Neural progenitor cell (in vitro differentiated cells): ENCODE data around the gene CREBBP. TPM values are rescaled to one million over a fixed set of nuclear protein-coding genes. Genes with fewer than 3 reads are reported as not detected.

ENCODE experiments used
- DNase-seq: peaks from one replicate; pipeline ENCODE4 v3.0.0-alpha.2; 2016; ENCODE audit warnings: low spot score
- H2AFZ ChIP-seq: fragments of 200-600 bp; sonication (generic); replicated peaks from 2 replicates; pipeline ENCODE4 v1.6.1; 2016; ENCODE audit warnings: antibody characterized with exemption
- H3F3A ChIP-seq: fragments of 200-600 bp; sonication (generic); 2 replicates; pipeline ENCODE4 v1.6.1; 2016; ENCODE audit warnings: antibody characterized with exemption, low read depth
- H3K27ac ChIP-seq: fragments of 200-600 bp; sonication (generic); 2 replicates; pipeline ENCODE4 v1.5.1; 2016; ENCODE audit warnings: mild to moderate bottlenecking
- H3K27me3 ChIP-seq: fragments of 200-600 bp; sonication (generic); 2 replicates; pipeline ENCODE4 v1.6.1; 2016; ENCODE audit warnings: mild to moderate bottlenecking, moderate library complexity
- H3K36me3 ChIP-seq: fragments of 200-600 bp; sonication (generic); 2 replicates; pipeline ENCODE4 v1.5.1; 2016
- H3K4me1 ChIP-seq: fragments of 200-600 bp; sonication (generic); 2 replicates; pipeline ENCODE4 v1.6.1; 2016; ENCODE audit warnings: mixed run types
- H3K4me2 ChIP-seq: fragments of 200-600 bp; sonication (generic); 2 replicates; pipeline ENCODE4 v1.6.1; 2016
- H3K4me3 ChIP-seq: fragments of 200-600 bp; sonication (generic); 2 replicates; pipeline ENCODE4 v1.5.1; 2016
- H3K79me2 ChIP-seq: fragments of 200-600 bp; sonication (generic); 2 replicates; pipeline ENCODE4 v1.6.1; 2016; ENCODE audit warnings: low read depth
- H3K9ac ChIP-seq: fragments of 200-600 bp; sonication (generic); 2 replicates; pipeline ENCODE4 v1.6.1; 2016
- H3K9me3 ChIP-seq: fragments of 200-600 bp; sonication (generic); 2 replicates; pipeline ENCODE4 v1.5.1; 2016; ENCODE audit warnings: low read depth
- H4K20me1 ChIP-seq: fragments of 200-600 bp; sonication (generic); 2 replicates; pipeline ENCODE4 v1.6.1; 2016; ENCODE audit warnings: low read depth
- H3K27ac Mint-ChIP-seq: 3 replicates; pipeline ENCODE4 v1.8.0; 2021; ENCODE audit warnings: mixed read lengths
- H3K27me3 Mint-ChIP-seq: 2 replicates; pipeline ENCODE4 v1.8.0; 2022; ENCODE audit warnings: low read depth, mild to moderate bottlenecking, inconsistent platforms, moderate library complexity, mixed read lengths; ENCODE audit not compliant: insufficient read depth
- H3K36me3 Mint-ChIP-seq: 3 replicates; pipeline ENCODE4 v1.8.0; 2021; ENCODE audit warnings: mixed read lengths
- H3K4me1 Mint-ChIP-seq: 3 replicates; pipeline ENCODE4 v1.8.0; 2021; ENCODE audit warnings: mixed read lengths
- H3K4me3 Mint-ChIP-seq: 3 replicates; pipeline ENCODE4 v1.8.0; 2021; ENCODE audit warnings: mild to moderate bottlenecking, moderate library complexity, mixed read lengths
- H3K9me3 Mint-ChIP-seq: 3 replicates; pipeline ENCODE4 v1.8.0; 2020; ENCODE audit warnings: mixed read lengths
- EZH2 ChIP-seq: fragments of 200-600 bp; sonication (generic); IDR thresholded peaks from 2 replicates; pipeline ENCODE4 v1.6.1; 2017; ENCODE audit warnings: antibody characterized with exemption, mild to moderate bottlenecking, moderate library complexity
- EZH2phosphoT487 ChIP-seq: fragments of 200-600 bp; sonication (generic); IDR thresholded peaks from 2 replicates; pipeline ENCODE4 v1.6.1; 2017; ENCODE audit warnings: antibody characterized with exemption
- total RNA-seq: library from RNA; depleted of rRNA; stranded (reverse); fragments of >200 nt; gene quantifications from 2 replicates; pipeline ENCODE4 v1.2.3, GENCODE V29; 2015; ENCODE audit warnings: low replicate concordance
- TF ChIP-seq, protein P1 (sequence below): fragments of 200-600 bp; sonication (generic); IDR thresholded peaks from 2 replicates; pipeline ENCODE4 v1.5.1; 2017; ENCODE audit warnings: antibody characterized with exemption, mild to moderate bottlenecking

The CREBBP gene
- total RNA-seq, 1 donor from 2014 or later, result 60.6 TPM

DNA sequence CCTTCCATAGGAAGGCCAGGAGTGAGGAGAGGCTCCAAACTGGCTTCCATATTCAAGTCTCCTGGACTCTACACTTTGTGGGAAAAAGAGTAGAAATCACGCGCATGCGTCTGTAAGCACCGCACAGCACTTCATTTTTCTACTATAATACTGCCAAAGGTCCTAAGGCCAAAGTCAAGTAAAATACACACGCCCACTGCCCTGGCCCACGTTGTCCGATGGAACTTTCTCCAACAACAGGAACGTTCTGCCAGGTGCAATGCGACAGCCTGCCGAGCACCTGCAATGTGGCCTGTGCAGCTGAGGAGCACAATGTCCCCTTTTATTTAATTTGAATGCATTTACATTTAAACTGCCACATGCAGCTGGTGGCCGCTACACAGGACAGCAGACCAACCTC, 202.5 kb downstream of the CREBBP start:
- Histone ChIP-seq H3K36me3 (peaks cover 5% of the 10 kb centered on the region), H3K79me2 (no peaks in the 10 kb centered on the region), H3K4me3 (no peak overlapping the region), H3K27ac (no peak overlapping the region), H3K27me3 (no peaks in the 10 kb centered on the region), H3F3A (no peaks in the 10 kb centered on the region), H3K9me3 (no peaks in the 10 kb centered on the region), H2AFZ (no peak overlapping the region), H3K4me1 (no peaks in the 10 kb centered on the region), H3K4me2 (no peak overlapping the region), H4K20me1 (no peaks in the 10 kb centered on the region), H3K9ac (no peak overlapping the region)
- H3K9me3 Mint-ChIP-seq, result no peaks in the 10 kb centered on the region
- no peak overlapping the region for H3K27ac Mint-ChIP-seq
- TF ChIP-seq, protein P1, sequence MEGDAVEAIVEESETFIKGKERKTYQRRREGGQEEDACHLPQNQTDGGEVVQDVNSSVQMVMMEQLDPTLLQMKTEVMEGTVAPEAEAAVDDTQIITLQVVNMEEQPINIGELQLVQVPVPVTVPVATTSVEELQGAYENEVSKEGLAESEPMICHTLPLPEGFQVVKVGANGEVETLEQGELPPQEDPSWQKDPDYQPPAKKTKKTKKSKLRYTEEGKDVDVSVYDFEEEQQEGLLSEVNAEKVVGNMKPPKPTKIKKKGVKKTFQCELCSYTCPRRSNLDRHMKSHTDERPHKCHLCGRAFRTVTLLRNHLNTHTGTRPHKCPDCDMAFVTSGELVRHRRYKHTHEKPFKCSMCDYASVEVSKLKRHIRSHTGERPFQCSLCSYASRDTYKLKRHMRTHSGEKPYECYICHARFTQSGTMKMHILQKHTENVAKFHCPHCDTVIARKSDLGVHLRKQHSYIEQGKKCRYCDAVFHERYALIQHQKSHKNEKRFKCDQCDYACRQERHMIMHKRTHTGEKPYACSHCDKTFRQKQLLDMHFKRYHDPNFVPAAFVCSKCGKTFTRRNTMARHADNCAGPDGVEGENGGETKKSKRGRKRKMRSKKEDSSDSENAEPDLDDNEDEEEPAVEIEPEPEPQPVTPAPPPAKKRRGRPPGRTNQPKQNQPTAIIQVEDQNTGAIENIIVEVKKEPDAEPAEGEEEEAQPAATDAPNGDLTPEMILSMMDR, result no peak
- no peak for TF ChIP-seq EZH2phosphoT487
- no peak for TF ChIP-seq EZH2
- peaks cover 34% of the 10 kb centered on the region for H3K36me3 Mint-ChIP-seq
- H3K4me1 Mint-ChIP-seq, result peaks cover 10% of the 10 kb centered on the region
- H3K27me3 Mint-ChIP-seq, result peaks cover 3% of the 10 kb centered on the region
- no peak overlapping the region for H3K4me3 Mint-ChIP-seq
- no peak for DNase-seq

DNA sequence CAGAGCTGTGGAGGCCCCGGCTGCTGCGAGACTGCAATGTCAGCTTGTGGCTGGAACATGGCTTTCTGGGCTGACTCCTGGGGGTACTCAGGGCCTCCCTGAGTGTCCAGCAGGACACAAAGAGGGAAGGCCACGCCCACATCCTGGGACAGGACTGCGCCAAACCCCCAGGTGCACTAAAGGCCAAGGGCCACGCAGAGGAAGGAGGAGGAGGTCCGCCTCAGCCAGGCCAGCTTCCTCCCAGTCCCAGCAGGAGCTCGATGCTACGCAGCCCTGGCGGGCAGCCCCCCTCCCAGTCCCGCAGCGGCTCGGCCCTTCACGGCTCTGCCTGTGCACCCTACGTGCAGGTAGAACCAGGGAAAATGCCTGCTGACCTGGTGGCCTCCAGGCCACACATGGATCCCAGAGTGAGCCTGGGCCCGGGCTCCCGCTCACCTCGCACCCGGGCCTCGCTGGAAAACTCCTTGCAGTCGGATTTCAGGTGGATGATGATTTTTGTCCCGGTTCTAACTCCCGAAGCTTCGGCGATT, 204.8 kb downstream of the CREBBP start:
- Histone ChIP-seq H3K27ac (no peak overlapping the region), H3K9me3 (no peaks in the 10 kb centered on the region), H3F3A (no peaks in the 10 kb centered on the region), H3K27me3 (no peaks in the 10 kb centered on the region), H3K9ac (no peak overlapping the region), H2AFZ (no peak overlapping the region), H3K4me3 (no peak overlapping the region), H3K79me2 (no peaks in the 10 kb centered on the region), H4K20me1 (no peaks in the 10 kb centered on the region), H3K4me2 (no peak overlapping the region), H3K36me3 (no peaks in the 10 kb centered on the region), H3K4me1 (no peaks in the 10 kb centered on the region)
- peaks cover 10% of the 10 kb centered on the region for H3K4me1 Mint-ChIP-seq
- DNase-seq, result no peak
- TF ChIP-seq, protein P1, result no peak
- no peak for TF ChIP-seq EZH2
- no peak for TF ChIP-seq EZH2phosphoT487
- peaks cover 5% of the 10 kb centered on the region for H3K27me3 Mint-ChIP-seq
- peaks cover 28% of the 10 kb centered on the region for H3K36me3 Mint-ChIP-seq
- H3K4me3 Mint-ChIP-seq, result no peak overlapping the region
- no peak overlapping the region for H3K27ac Mint-ChIP-seq
- no peaks in the 10 kb centered on the region for H3K9me3 Mint-ChIP-seq

Other genes with a start within 250 kb of the CREBBP start
- gene DNASE1, start 226.0 kb downstream of the CREBBP start, total RNA-seq, result 22.8 and 33.0 TPM in 2 replicates
- gene TRAP1, start 163.2 kb downstream of the CREBBP start, total RNA-seq, result 119 and 150 TPM in 2 replicates
- gene ADCY9, start 235.7 kb upstream of the CREBBP start, total RNA-seq, result 1.2 and 3.4 TPM in 2 replicates